ENCODE data around the gene CYP27B1. TPM values are rescaled to one million over a fixed set of nuclear protein-coding genes. Genes with fewer than 3 reads are reported as not detected.

CYP27B1 gene
- total and polyA plus RNA-seq, 10 of the 15 experiments (the other 5 are each of a cell fraction or from before 2014, with no cell fraction given): 0.10 to 2.7 (median 1.1) TPM

- TF ChIP-seq ZSCAN29 (IDR thresholded peaks at IDR 0.05) (no peak), CHD1 (IDR thresholded peaks at IDR 0.05; ENCODE audit: low read depth, low read length) (no peak), CBX3 (IDR thresholded peaks at IDR 0.05; ENCODE audit: borderline replicate concordance, low read depth) (no peak), SIN3A (IDR thresholded peaks at IDR 0.05; ENCODE audit: low read depth, low read length) (peak; percentile 98), MYC (IDR thresholded peaks at IDR 0.05; ENCODE audit: insufficient read depth, insufficient read length, insufficient replicate concordance, low read length, severe bottlenecking) (peak; percentile 99), NKRF (conservative IDR thresholded peaks at IDR 0.05) (peak; percentile 99), CEBPB (IDR thresholded peaks at IDR 0.05; ENCODE audit: borderline replicate concordance in 1 of 2, low read depth in 2 of 2, low read length in 2 of 2) (no peak), GABPA (IDR thresholded peaks at IDR 0.05; ENCODE audit: low read depth) (no peak), EGR1 (IDR thresholded peaks at IDR 0.05; ENCODE audit: borderline replicate concordance in 1 of 2, low read depth in 2 of 2, low read length in 2 of 2) (peak in 1 of 2 experiments; percentile 68; a peak in 2 of 3 replicates), BACH1 (IDR thresholded peaks at IDR 0.05; ENCODE audit: borderline replicate concordance) (peak; percentile 4; the same call in 1 of the 2 replicates), CREB1 (IDR thresholded peaks at IDR 0.05; ENCODE audit: low read depth) (peak; percentile 99), PRDM15 (CRISPR knock-in tag; IDR thresholded peaks at IDR 0.05) (no peak), LARP7 (IDR thresholded peaks at IDR 0.05) (peak; percentile 58; the same call in 1 of the 2 replicates), ESRRA (IDR thresholded peaks at IDR 0.05; ENCODE audit: low read length) (no peak), USF2 (IDR thresholded peaks at IDR 0.05; ENCODE audit: borderline replicate concordance, low read depth, low read length) (peak; percentile 38), KLF5 (IDR thresholded peaks at IDR 0.05; ENCODE audit: partially characterized antibody) (peak; percentile 26), TCF3 (IDR thresholded peaks at IDR 0.05; ENCODE audit: borderline replicate concordance, insufficient read depth, low read depth, low read length) (peak; percentile 41; the same call in 1 of the 2 replicates), POU2F2 (IDR thresholded peaks at IDR 0.05; ENCODE audit: borderline replicate concordance, low read depth, low read length) (peak; percentile 56; the same call in 1 of the 3 replicates), CBFB (IDR thresholded peaks at IDR 0.05; ENCODE audit: low read depth) (peak; percentile 64; the same call in 1 of the 2 replicates), GATAD2B (conservative IDR thresholded peaks at IDR 0.05; ENCODE audit: low read depth) (0 out of 2 replicates have a peak, but pooled peaks have one; percentile 43), BHLHE40 (IDR thresholded peaks at IDR 0.05; ENCODE audit: borderline replicate concordance in 1 of 2, low read depth in 2 of 2, low read length in 1 of 2) (peak; percentile 47 to 52; a peak in 2 of 4 replicates), PAX5 (IDR thresholded peaks at IDR 0.05; ENCODE audit: borderline replicate concordance, low read depth, low read length) (no peak), SMC3 (IDR thresholded peaks at IDR 0.05; ENCODE audit: borderline replicate concordance, low read length) (no peak), BMI1 (IDR thresholded peaks at IDR 0.05; ENCODE audit: borderline replicate concordance) (no peak), HDAC2 (IDR thresholded peaks at IDR 0.05) (peak; percentile 84; the same call in 1 of the 2 replicates), POLR2A (IDR thresholded peaks at IDR 0.05; ENCODE audit: low read depth, low read length) (peak; percentile 97)
Measured at GRCh38 chr12:57771873-57772428, 5.1 kb upstream of the CYP27B1 start, which contains the start of gene METTL1 (continued).

Measured in GM12878 (cell line).